SIG-M5 treated with dmso at 0.1 percent for 504 hours (cell line): ENCODE data around the gene BAIAP2.

Experiments
- DNase-seq: peaks from one replicate; lab custom pipeline; 2025; ENCODE audit not compliant: unreplicated experiment; lab: John Stamatoyannopoulos, UW

Gene BAIAP2

GRCh38 chr17:81102869-81103268 lies 67.9 kb downstream of the BAIAP2 start:
- DNase-seq: no peak

GRCh38 chr17:81103379-81103778 lies 68.4 kb downstream of the BAIAP2 start:
- no peak for DNase-seq

GRCh38 chr17:81106716-81107115 lies 71.8 kb downstream of the BAIAP2 start:
- DNase-seq: no peak

GRCh38 chr17:81108220-81108619 lies 73.3 kb downstream of the BAIAP2 start:
- DNase-seq: no peak

GRCh38 chr17:81109957-81110356 lies 75.0 kb downstream of the BAIAP2 start:
- no peak for DNase-seq

GRCh38 chr17:81110488-81111040 lies 75.6 kb downstream of the BAIAP2 start:
- DNase-seq: no peak

GRCh38 chr17:81111066-81111465 lies 76.1 kb downstream of the BAIAP2 start:
- DNase-seq: no peak

- no peak for DNase-seq
Measured at GRCh38 chr17:81112450-81112849, 77.5 kb downstream of the BAIAP2 start.

- DNase-seq: no peak
Measured at GRCh38 chr17:81113158-81113724, 78.3 kb downstream of the BAIAP2 start.

- no peak for DNase-seq
Measured at GRCh38 chr17:81114351-81115093, 79.6 kb downstream of the BAIAP2 start.

GRCh38 chr17:81115219-81115618 lies 80.3 kb downstream of the BAIAP2 start:
- DNase-seq: no peak

- no peak for DNase-seq
Measured at GRCh38 chr17:81115749-81116464, 81.0 kb downstream of the BAIAP2 start.

GRCh38 chr17:81116704-81117103 lies 81.8 kb downstream of the BAIAP2 start:
- DNase-seq: no peak

- DNase-seq: no peak
Measured at GRCh38 chr17:81117672-81118198, 82.8 kb downstream of the BAIAP2 start.

- no peak for DNase-seq
Measured at GRCh38 chr17:81118308-81119221, 83.6 kb downstream of the BAIAP2 start.

GRCh38 chr17:81119223-81120148 lies 84.5 kb downstream of the BAIAP2 start:
- no peak for DNase-seq

- no peak for DNase-seq
Measured at GRCh38 chr17:81120149-81120484, 85.2 kb downstream of the BAIAP2 start.

GRCh38 chr17:81120695-81121621 lies 86.0 kb downstream of the BAIAP2 start:
- no peak for DNase-seq
